HCT116 (cell line): Measurements from ENCODE around the gene CLGN. TPM values are rescaled to one million over a fixed set of nuclear protein-coding genes. Genes with fewer than 3 reads are reported as not detected.

Experiments used
- ATAC-seq: fragments of 200-7000 bp; cut with Tn5 transposase; 2 replicates; pipeline ENCODE4 v1.9.1; 2020; ENCODE audit warnings: mild to moderate bottlenecking, moderate library complexity
- BruUV-seq: library from RNA; stranded (reverse); fragments of 400-500 nt; replicated peaks from 2 replicates; lab custom pipeline; 2021; lab: Mats Ljungman, UMichigan
- CTCF ChIA-PET: fragments of 300-600 bp; sonication (Branson Sonifier 250); formaldehyde crosslinking; loops from one replicate; lab custom pipeline; 2021; ENCODE audit warnings: antibody characterized with exemption; lab: Charles Lee
- POLR2A ChIA-PET: fragments of 300-600, 350-600 bp; sonication (Branson Sonifier 250); formaldehyde crosslinking; loops from one replicate; lab custom pipeline; 2021; ENCODE audit warnings: antibody characterized with exemption; lab: Charles Lee
- RAD21 ChIA-PET, 2 experiments: fragments of 300-600 bp; sonication (Branson Sonifier 250); formaldehyde crosslinking; loops; one replicate each; lab custom pipeline; 2023; ENCODE audit warnings: low total read pairs in 2 of 2; ENCODE audit not compliant: uncharacterized antibody in 2 of 2, unreplicated experiment in 2 of 2, low non-redundant PET in 1 of 2; lab: Charles Lee
- DNase-seq: peaks from one replicate; pipeline ENCODE4 v3.0.0-alpha.2; 2010; ENCODE audit warnings: low read depth, low spot score
- H2AFZ ChIP-seq: fragments of 200-600 bp; shearing (Covaris generic), sonication (generic); 2 replicates; pipeline ENCODE4 v1.6.1; 2017; ENCODE audit warnings: low read depth, mixed run types, mixed read lengths, antibody characterized with exemption, low read length; ENCODE audit not compliant: poor library complexity, severe bottlenecking
- H3K27ac ChIP-seq: 2 replicates; pipeline ENCODE4 v1.5.1; 2012; ENCODE audit warnings: low read depth, low read length
- H3K27me3 ChIP-seq: fragments of 200-600 bp; sonication (generic); 2 replicates; pipeline ENCODE4 v1.6.1; 2016; ENCODE audit warnings: mixed run types, low read length, mixed read lengths; ENCODE audit not compliant: insufficient read depth
- H3K36me3 ChIP-seq, 2 experiments: fragments of 200-500 bp in 1 of 2; fragments of 200-600 bp in 1 of 2; sonication (Bioruptor generic) in 1 of 2; sonication (generic) in 1 of 2; 2 replicates each; pipeline versions ENCODE4 v1.5.1 to v1.6.1; 2014 to 2016; ENCODE audit warnings: low read length in 2 of 2, inconsistent platforms in 1 of 2, mixed read lengths in 1 of 2, mixed run types in 1 of 2; ENCODE audit not compliant: insufficient read depth in 2 of 2, control insufficient read depth in 1 of 2
- H3K4me1 ChIP-seq, 2 experiments: fragments of 200-600 bp in 1 of 2; sonication (generic) in 1 of 2; 2 replicates each; pipeline versions ENCODE4 v1.5.1 to v1.6.1; 2012 to 2017; ENCODE audit warnings: low read length in 2 of 2, inconsistent platforms in 1 of 2, mild to moderate bottlenecking in 1 of 2, mixed read lengths in 1 of 2, mixed run types in 1 of 2, moderate library complexity in 1 of 2; ENCODE audit not compliant: insufficient read depth in 2 of 2, control insufficient read depth in 1 of 2
- H3K4me2 ChIP-seq: fragments of 200-600 bp; sonication (generic); 2 replicates; pipeline ENCODE4 v1.6.1; 2017; ENCODE audit warnings: mixed run types, low read length, mixed read lengths
- H3K4me3 ChIP-seq, 2 experiments: fragments of 200-600 bp in 1 of 2; sonication (generic) in 1 of 2; replicated peaks in 1 of 2; 2 replicates each; pipeline ENCODE4 v1.5.1; 2011 to 2016; ENCODE audit warnings: low read length in 2 of 2, control low read depth in 1 of 2, low read depth in 1 of 2, mild to moderate bottlenecking in 1 of 2, mixed read lengths in 1 of 2, mixed run types in 1 of 2
- H3K79me2 ChIP-seq: fragments of 200-600 bp; sonication (generic); 2 replicates; pipeline ENCODE4 v1.6.1; 2017; ENCODE audit warnings: mild to moderate bottlenecking, mixed run types, low read length, moderate library complexity, mixed read lengths; ENCODE audit not compliant: insufficient read depth
- H3K9ac ChIP-seq: fragments of 200-600 bp; sonication (generic); 2 replicates; pipeline ENCODE4 v1.6.1; 2016; ENCODE audit warnings: low read length, mixed read lengths
- H3K9me2 ChIP-seq: fragments of 200-600 bp; sonication (generic), shearing (Covaris generic); 2 replicates; pipeline ENCODE4 v1.6.1; 2017; ENCODE audit warnings: mixed run types, mild to moderate bottlenecking, moderate library complexity; ENCODE audit not compliant: insufficient read depth
- H3K9me3 ChIP-seq, 2 experiments: fragments of 200-500 bp in 1 of 2; fragments of 200-600 bp in 1 of 2; sonication (Bioruptor generic) in 1 of 2; sonication (generic) in 1 of 2; 2 replicates each; pipeline ENCODE4 v1.6.1; 2014 to 2017; ENCODE audit warnings: low read length in 2 of 2, mixed read lengths in 2 of 2, inconsistent platforms in 1 of 2, low read depth in 1 of 2, mild to moderate bottlenecking in 1 of 2, mixed run types in 1 of 2, moderate library complexity in 1 of 2; ENCODE audit not compliant: control insufficient read depth in 1 of 2, insufficient read depth in 1 of 2
- H4K20me1 ChIP-seq: fragments of 200-600 bp; sonication (generic), shearing (Covaris generic); 2 replicates; pipeline ENCODE4 v1.6.1; 2017; ENCODE audit warnings: mixed run types, mild to moderate bottlenecking, moderate library complexity; ENCODE audit not compliant: insufficient read depth
- CBX3 ChIP-seq: IDR thresholded peaks from 2 replicates; pipeline ENCODE4 v1.6.1; 2012; ENCODE audit warnings: low read depth
- CEBPB ChIP-seq: IDR thresholded peaks from 2 replicates; pipeline ENCODE4 v1.6.1; 2012; ENCODE audit warnings: low read depth
- FOSL1 ChIP-seq: IDR thresholded peaks from 2 replicates; pipeline ENCODE4 v1.6.1; 2012; ENCODE audit warnings: low read depth
- intact Hi-C: fragments of 100-400 bp; cut with micrococcal nuclease; formaldehyde crosslinking; loops from 2 replicates; pipeline ENCODE4 v1.10.0; 2022
- total RNA-seq: library from RNA; stranded (reverse); gene quantifications from one replicate; pipeline ENCODE4 v1.2.1, GENCODE V29; 2021; ENCODE audit not compliant: unreplicated experiment
- TF ChIP-seq, protein P1 (sequence below), 3 experiments: fragments of 200-600 bp in 1 of 3; sonication (generic) in 1 of 3; IDR thresholded peaks in 2 of 3; conservative IDR thresholded peaks in 1 of 3; 2 replicates each; pipeline ENCODE4 v1.5.1; 2012 to 2017; ENCODE audit warnings: low read depth in 2 of 3, low read length in 2 of 3, antibody characterized with exemption in 1 of 3, borderline replicate concordance in 1 of 3, control low read depth in 1 of 3, mild to moderate bottlenecking in 1 of 3, mixed read lengths in 1 of 3, mixed run types in 1 of 3, moderate library complexity in 1 of 3; ENCODE audit not compliant: insufficient read depth in 1 of 3
- TF ChIP-seq, protein P2 (sequence below): IDR thresholded peaks from 2 replicates; pipeline ENCODE4 v1.6.1; 2012

The CLGN gene
- total RNA-seq, 1 experiment from 2014 or later: 1.4 TPM

DNA sequence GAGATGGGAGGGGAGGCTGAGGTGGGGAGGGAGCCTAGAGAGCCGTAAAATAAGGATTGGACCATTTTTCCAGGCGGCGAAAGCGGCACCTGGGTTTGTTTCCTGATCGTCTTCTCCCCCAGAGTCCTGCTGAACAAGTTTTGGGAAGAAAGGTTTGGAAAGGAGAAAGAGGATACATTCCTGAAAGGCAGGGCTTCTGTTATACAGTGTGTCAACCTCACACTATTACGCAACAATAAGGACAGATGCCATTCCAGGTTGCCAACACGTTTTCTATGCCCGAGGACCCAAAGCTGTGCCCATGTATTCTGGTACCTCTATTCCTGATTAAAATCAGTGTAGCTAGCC, 53.3 kb downstream of the CLGN start:
- peaks cover 5 to 17% of the 10 kb centered on the region in 2 experiments for H3K4me1 ChIP-seq
- no TSS peak for BruUV-seq
- H3K4me3 ChIP-seq: peak overlapping the region; percentile 77 to 84
- no peaks in the 10 kb centered on the region for H3K9me3 ChIP-seq
- no peak for DNase-seq
- H3K9ac ChIP-seq: peak overlapping the region; percentile 80
- POLR2A ChIA-PET: interaction anchor here (1.1 to 1.9 kb wide), 2 partner anchors 9 kb away, joined by 6 to 9 read pairs; no protein-coding TSS in a partner anchor
- CTCF ChIA-PET: interaction anchor here (0.9 to 2.9 kb wide), 6 partner anchors 14 to 718 kb away, joined by 3 to 35 read pairs (median 5); no protein-coding TSS in a partner anchor
- H2AFZ ChIP-seq: no peak overlapping the region
- H3K36me3 ChIP-seq: no peaks in the 10 kb centered on the region; a peak in 1 of 4 replicates
- no peaks in the 10 kb centered on the region for H3K27me3 ChIP-seq
- H3K9me2 ChIP-seq: no peaks in the 10 kb centered on the region
- intact Hi-C loops: loop anchor here (5.0 kb wide), 1 partner anchor 148 kb away; the partner anchor contains the start of gene ELMOD2
- RAD21 ChIA-PET: no interaction called here
- H3K4me2 ChIP-seq: peak overlapping the region; percentile 88
- no peak for ATAC-seq
- H3K79me2 ChIP-seq: peaks cover 56% of the 10 kb centered on the region
- no peaks in the 10 kb centered on the region for H4K20me1 ChIP-seq
- H3K27ac ChIP-seq: peak overlapping the region; percentile 88
- TF ChIP-seq, protein P1, sequence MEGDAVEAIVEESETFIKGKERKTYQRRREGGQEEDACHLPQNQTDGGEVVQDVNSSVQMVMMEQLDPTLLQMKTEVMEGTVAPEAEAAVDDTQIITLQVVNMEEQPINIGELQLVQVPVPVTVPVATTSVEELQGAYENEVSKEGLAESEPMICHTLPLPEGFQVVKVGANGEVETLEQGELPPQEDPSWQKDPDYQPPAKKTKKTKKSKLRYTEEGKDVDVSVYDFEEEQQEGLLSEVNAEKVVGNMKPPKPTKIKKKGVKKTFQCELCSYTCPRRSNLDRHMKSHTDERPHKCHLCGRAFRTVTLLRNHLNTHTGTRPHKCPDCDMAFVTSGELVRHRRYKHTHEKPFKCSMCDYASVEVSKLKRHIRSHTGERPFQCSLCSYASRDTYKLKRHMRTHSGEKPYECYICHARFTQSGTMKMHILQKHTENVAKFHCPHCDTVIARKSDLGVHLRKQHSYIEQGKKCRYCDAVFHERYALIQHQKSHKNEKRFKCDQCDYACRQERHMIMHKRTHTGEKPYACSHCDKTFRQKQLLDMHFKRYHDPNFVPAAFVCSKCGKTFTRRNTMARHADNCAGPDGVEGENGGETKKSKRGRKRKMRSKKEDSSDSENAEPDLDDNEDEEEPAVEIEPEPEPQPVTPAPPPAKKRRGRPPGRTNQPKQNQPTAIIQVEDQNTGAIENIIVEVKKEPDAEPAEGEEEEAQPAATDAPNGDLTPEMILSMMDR (IDR thresholded peaks at IDR 0.05 in 2 of 3, conservative IDR thresholded peaks at IDR 0.05 in 1 of 3; ENCODE audit: borderline replicate concordance in 1 of 3, insufficient read depth in 1 of 3, low read depth in 2 of 3, low read length in 2 of 3): no peak
- TF ChIP-seq FOSL1: no peak
- TF ChIP-seq CBX3: no peak
- TF ChIP-seq CEBPB: peak; percentile 88
- TF ChIP-seq, protein P2, sequence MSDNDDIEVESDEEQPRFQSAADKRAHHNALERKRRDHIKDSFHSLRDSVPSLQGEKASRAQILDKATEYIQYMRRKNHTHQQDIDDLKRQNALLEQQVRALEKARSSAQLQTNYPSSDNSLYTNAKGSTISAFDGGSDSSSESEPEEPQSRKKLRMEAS: peak; percentile 44; the same call in 1 of the 2 replicates
